HEK293T (cell line): Measurements from ENCODE around the gene RMND5B.

Experiments
- CTCF ChIA-PET: fragments of 350-600 bp; formaldehyde crosslinking; extraction: SDS; loops from one replicate; lab custom pipeline; 2021; ENCODE audit warnings: antibody characterized with exemption, inconsistent platforms; lab: Yijun Ruan, JAX
- POLR2A ChIA-PET: fragments of 350-600 bp; formaldehyde crosslinking; extraction: SDS; loops from one replicate; lab custom pipeline; 2020; ENCODE audit warnings: antibody characterized with exemption, inconsistent platforms; lab: Yijun Ruan, JAX
- DNase-seq: peaks from one replicate; pipeline ENCODE4 v3.0.0; 2012; ENCODE audit warnings: mixed read lengths; ENCODE audit errors: extremely low spot score
- ARNT ChIP-seq: fragments of 450-650 bp; IDR thresholded peaks from 2 replicates; pipeline ENCODE4 v1.6.1; 2017; ENCODE audit warnings: mild to moderate bottlenecking
- BHLHE40 ChIP-seq: fragments of 450-650 bp; IDR thresholded peaks from 2 replicates; pipeline ENCODE4 v1.6.1; 2016; ENCODE audit warnings: mild to moderate bottlenecking, moderate library complexity, borderline replicate concordance
- CTBP1 ChIP-seq: fragments of 450-650 bp; IDR thresholded peaks from 2 replicates; pipeline ENCODE4 v1.6.1; 2016; ENCODE audit warnings: borderline replicate concordance
- ELF4 ChIP-seq: fragments of 450-650 bp; IDR thresholded peaks from 2 replicates; pipeline ENCODE4 v1.6.1; 2017; ENCODE audit warnings: antibody characterized with exemption
- FOXA1 ChIP-seq: fragments of 450-650 bp; IDR thresholded peaks from 2 replicates; pipeline ENCODE4 v1.6.1; 2016; ENCODE audit warnings: mild to moderate bottlenecking
- FOXK2 ChIP-seq: fragments of 450-650 bp; IDR thresholded peaks from 2 replicates; pipeline ENCODE4 v1.6.1; 2016; ENCODE audit warnings: mild to moderate bottlenecking
- FOXM1 ChIP-seq: fragments of 450-650 bp; IDR thresholded peaks from 2 replicates; pipeline ENCODE4 v1.6.1; 2017; ENCODE audit warnings: mild to moderate bottlenecking, borderline replicate concordance
- HDGF ChIP-seq: fragments of 450-650 bp; IDR thresholded peaks from 2 replicates; pipeline ENCODE4 v1.6.1; 2017; ENCODE audit warnings: antibody characterized with exemption, borderline replicate concordance
- L3MBTL2 ChIP-seq: fragments of 450-650 bp; conservative IDR thresholded peaks from 2 replicates; pipeline ENCODE4 v1.6.1; 2016; ENCODE audit warnings: mild to moderate bottlenecking
- LEF1 ChIP-seq: fragments of 450-650 bp; IDR thresholded peaks from 2 replicates; pipeline ENCODE4 v1.6.1; 2017; ENCODE audit warnings: mild to moderate bottlenecking, borderline replicate concordance
- NFRKB ChIP-seq: fragments of 450-650 bp; IDR thresholded peaks from 2 replicates; pipeline ENCODE4 v1.6.1; 2016; ENCODE audit warnings: mild to moderate bottlenecking, moderate library complexity
- PKNOX1 ChIP-seq: fragments of 450-650 bp; IDR thresholded peaks from 2 replicates; pipeline ENCODE4 v1.6.1; 2016
- SP1 ChIP-seq: fragments of 450-650 bp; IDR thresholded peaks from 2 replicates; pipeline ENCODE4 v1.6.1; 2017
- SUZ12 ChIP-seq: fragments of 450-650 bp; IDR thresholded peaks from 2 replicates; pipeline ENCODE4 v1.6.1; 2016; ENCODE audit warnings: mild to moderate bottlenecking
- TARDBP ChIP-seq: fragments of 450-650 bp; IDR thresholded peaks from 2 replicates; pipeline ENCODE4 v1.6.1; 2016
- ZNF384 ChIP-seq: fragments of 450-650 bp; IDR thresholded peaks from 2 replicates; pipeline ENCODE4 v1.6.1; 2016

Gene RMND5B

GRCh38 chr5:178106086-178106485 lies 24.7 kb upstream of the RMND5B start:
- POLR2A ChIA-PET: interaction anchor here (2.2 kb wide), 1 partner anchor 48 kb away, joined by 5 read pairs; the partner anchor contains the start of gene NHP2
- CTCF ChIA-PET: interaction anchor here (1.0 kb wide), 1 partner anchor 15 kb away, joined by 4 read pairs; no protein-coding TSS in a partner anchor
- no peak for DNase-seq
- TF ChIP-seq ARNT (no peak), FOXA1 (no peak), HDGF (no peak), CTBP1 (no peak), BHLHE40 (no peak), NFRKB (no peak), FOXM1 (no peak), FOXK2 (no peak), PKNOX1 (no peak), ELF4 (no peak), SP1 (no peak), SUZ12 (no peak), TARDBP (no peak), ZNF384 (no peak), LEF1 (no peak), L3MBTL2 (no peak)

DNA sequence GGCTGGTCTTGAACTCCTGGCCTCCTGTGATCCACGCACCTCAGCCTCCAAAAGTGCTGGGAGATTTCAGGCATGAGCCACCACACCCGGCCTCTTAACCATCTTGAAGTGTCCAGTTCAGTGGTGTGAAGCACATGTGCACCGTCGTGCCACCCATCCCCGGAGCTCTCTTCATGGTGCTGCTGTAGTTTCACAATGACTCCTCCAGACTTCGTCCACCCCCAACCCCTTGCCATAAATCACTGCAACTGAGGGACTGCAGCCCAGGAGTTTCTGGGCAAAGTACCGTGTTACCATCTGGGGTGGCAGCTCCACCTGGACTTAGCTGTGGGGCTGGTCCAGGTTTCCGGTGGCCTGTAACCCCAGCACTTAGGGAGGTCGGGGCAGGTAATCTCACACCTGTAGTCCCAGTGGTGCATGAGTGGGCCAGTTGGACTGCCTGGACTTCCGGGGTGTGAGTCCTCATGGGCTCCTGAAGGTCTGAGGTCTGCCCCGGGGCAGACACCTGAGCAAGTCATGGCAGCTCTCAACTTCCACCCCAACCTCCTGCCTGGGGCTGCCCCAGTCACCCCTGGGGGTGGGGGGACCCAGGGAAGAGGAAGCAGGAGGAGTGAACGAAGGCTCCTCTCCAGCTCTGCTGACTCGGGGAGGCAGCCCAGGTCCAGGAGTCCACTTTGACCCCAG lies 24.1 kb upstream of the RMND5B start:
- POLR2A ChIA-PET: interaction anchor here (2.2 kb wide), 1 partner anchor 48 kb away, joined by 5 read pairs; the partner anchor contains the start of gene NHP2
- no peak for DNase-seq
- TF ChIP-seq BHLHE40: no peak
- no peak for TF ChIP-seq TARDBP
- no peak for TF ChIP-seq SP1
- TF ChIP-seq SUZ12: no peak
- no peak for TF ChIP-seq FOXM1
- TF ChIP-seq FOXK2: no peak
- TF ChIP-seq L3MBTL2: no peak
- no peak for TF ChIP-seq LEF1
- no peak for TF ChIP-seq HDGF
- no peak for TF ChIP-seq FOXA1
- CTCF ChIA-PET: interaction anchor here (1.0 kb wide), 1 partner anchor 15 kb away, joined by 4 read pairs; no protein-coding TSS in a partner anchor

- no peak for TF ChIP-seq L3MBTL2
- no peak for TF ChIP-seq SP1
- no peak for TF ChIP-seq LEF1
- TF ChIP-seq TARDBP: no peak
- no peak for TF ChIP-seq FOXA1
- TF ChIP-seq ZNF384: no peak
- TF ChIP-seq SUZ12: no peak
- TF ChIP-seq ARNT: no peak
- no peak for TF ChIP-seq BHLHE40
- TF ChIP-seq ELF4: no peak
- no peak for TF ChIP-seq NFRKB
- TF ChIP-seq CTBP1: no peak
- no peak for TF ChIP-seq FOXK2
- ChIA-PET POLR2A (interaction anchor here (2.2 kb wide), 1 partner anchor 46 kb away, joined by 5 read pairs; the partner anchor contains the start of gene NHP2), CTCF (interaction anchor here (1.0 to 1.4 kb wide), 2 partner anchors 13 to 32 kb away, joined by 4 to 7 read pairs; no protein-coding TSS in a partner anchor)
- DNase-seq: no peak
Measured at GRCh38 chr5:178107756-178108310, 23.0 kb upstream of the RMND5B start.

GRCh38 chr5:178108446-178108845 lies 22.4 kb upstream of the RMND5B start:
- TF ChIP-seq ELF4: no peak
- no peak for TF ChIP-seq L3MBTL2
- no peak for TF ChIP-seq LEF1
- TF ChIP-seq FOXA1: no peak
- TF ChIP-seq CTBP1: no peak
- TF ChIP-seq FOXM1: no peak
- TF ChIP-seq BHLHE40: no peak
- TF ChIP-seq HDGF: no peak
- TF ChIP-seq ZNF384: no peak
- no peak for TF ChIP-seq FOXK2
- no peak for TF ChIP-seq ARNT
- no peak for TF ChIP-seq PKNOX1
- CTCF ChIA-PET: interaction anchor here (1.0 to 1.4 kb wide), 2 partner anchors 12 to 33 kb away, joined by 4 to 7 read pairs; no protein-coding TSS in a partner anchor
- POLR2A ChIA-PET: no interaction called here
- no peak for DNase-seq

DNA sequence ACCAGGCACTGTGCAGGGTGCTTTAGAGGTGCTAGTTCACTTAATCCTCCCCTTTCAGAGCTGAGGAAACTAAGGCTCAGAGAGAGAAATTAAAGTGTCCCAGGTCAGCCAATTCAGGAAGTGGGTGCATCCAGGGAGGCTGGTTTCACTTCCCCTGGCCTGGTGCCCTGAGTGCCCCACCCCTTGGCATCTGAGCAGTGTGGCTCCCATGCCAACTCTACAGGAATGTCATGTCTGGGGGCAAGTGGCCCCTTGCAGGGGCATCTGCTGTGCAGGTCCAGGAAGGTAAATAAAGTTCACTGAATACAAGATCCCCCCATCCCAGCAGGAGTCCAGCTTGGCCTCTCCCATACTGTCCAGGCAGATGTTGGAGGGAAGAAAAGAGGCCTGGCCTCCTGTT lies 21.8 kb upstream of the RMND5B start:
- CTCF ChIA-PET: interaction anchor here (1.0 kb wide), 1 partner anchor 33 kb away, joined by 4 read pairs; no protein-coding TSS in a partner anchor
- no peak for DNase-seq
- TF ChIP-seq CTBP1 (no peak), ZNF384 (no peak), TARDBP (no peak), ELF4 (no peak), ARNT (no peak), FOXK2 (no peak), FOXA1 (no peak), BHLHE40 (no peak), SP1 (no peak), LEF1 (no peak), NFRKB (no peak), PKNOX1 (no peak), FOXM1 (no peak), HDGF (no peak)
- POLR2A ChIA-PET: no interaction called here
